ENCODE data around the gene RPAP3.
A peak's percentile ranks its signal among the peaks of the same experiment; 100 is the strongest.
"Not testable (repeated sequence)": the region's sequence is repeated elsewhere in the genome, so short reads cannot be mapped to it uniquely, and the experiment has no call there.

Gene RPAP3

GRCh38 chr12:47679785-47680184 lies 26.0 kb downstream of the RPAP3 start:
- no peak for TF ChIP-seq CTCF (IDR thresholded peaks at IDR 0.05; ENCODE audit: borderline replicate concordance, control extremely low read depth, extremely low read depth, insufficient read depth, missing control alignments)
- DNase-seq (ENCODE audit: low spot score): no peak
- in situ Hi-C loops (cut with MboI; ENCODE audit: low sequenced_read_pairs, unreplicated experiment): no loop called here

- in situ Hi-C loops (cut with MboI; ENCODE audit: low sequenced_read_pairs, unreplicated experiment): no loop called here
- TF ChIP-seq CTCF (IDR thresholded peaks at IDR 0.05; ENCODE audit: borderline replicate concordance, control extremely low read depth, extremely low read depth, insufficient read depth, missing control alignments): no peak
- no peak for DNase-seq (ENCODE audit: low spot score)
These were observed 33.8 kb downstream of the RPAP3 start for GRCh38 chr12:47672068-47672467.

GRCh38 chr12:47667935-47668334 lies 37.9 kb downstream of the RPAP3 start:
- DNase-seq (ENCODE audit: low spot score); in situ Hi-C loops (cut with MboI; ENCODE audit: low sequenced_read_pairs, unreplicated experiment): not testable (repeated sequence)

GRCh38 chr12:47652521-47653234 lies 53.2 kb downstream of the RPAP3 start:
- no peak for TF ChIP-seq CTCF (IDR thresholded peaks at IDR 0.05; ENCODE audit: borderline replicate concordance, control extremely low read depth, extremely low read depth, insufficient read depth, missing control alignments)
- in situ Hi-C loops (cut with MboI; ENCODE audit: low sequenced_read_pairs, unreplicated experiment): no loop called here
- no peak for DNase-seq (ENCODE audit: low spot score)

- DNase-seq (ENCODE audit: low spot score): peak; percentile 23
- TF ChIP-seq CTCF (IDR thresholded peaks at IDR 0.05; ENCODE audit: borderline replicate concordance, control extremely low read depth, extremely low read depth, insufficient read depth, missing control alignments): peak; percentile 35
- in situ Hi-C loops (cut with MboI; ENCODE audit: low sequenced_read_pairs, unreplicated experiment): no loop called here
These were observed 54.2 kb downstream of the RPAP3 start for GRCh38 chr12:47651368-47652254.

- DNase-seq (ENCODE audit: low spot score): peak; percentile 20
- no peak for TF ChIP-seq CTCF (IDR thresholded peaks at IDR 0.05; ENCODE audit: borderline replicate concordance, control extremely low read depth, extremely low read depth, insufficient read depth, missing control alignments)
- in situ Hi-C loops (cut with MboI; ENCODE audit: low sequenced_read_pairs, unreplicated experiment): no loop called here
These were observed 55.4 kb downstream of the RPAP3 start for GRCh38 chr12:47650469-47650868.

GRCh38 chr12:47649381-47649780 lies 56.4 kb downstream of the RPAP3 start:
- no peak for DNase-seq (ENCODE audit: low spot score)
- TF ChIP-seq CTCF (IDR thresholded peaks at IDR 0.05; ENCODE audit: borderline replicate concordance, control extremely low read depth, extremely low read depth, insufficient read depth, missing control alignments): no peak
- in situ Hi-C loops (cut with MboI; ENCODE audit: low sequenced_read_pairs, unreplicated experiment): no loop called here
